Measurements from ENCODE around the gene NEMP1. TPM values are rescaled to one million over a fixed set of nuclear protein-coding genes. Genes with fewer than 3 reads are reported as not detected.
"Not testable (repeated sequence)": the region's sequence is repeated elsewhere in the genome, so short reads cannot be mapped to it uniquely, and the experiment has no call there.

NEMP1 gene
- total RNA-seq, 6 donors from 2014 or later, result 6.2 to 13.6 (median 10.0) TPM

GRCh38 chr12:57031138-57031725 lies 47.4 kb downstream of the NEMP1 start:
- Histone ChIP-seq H3K9me3 (no peaks in the 10 kb centered on the region), H3K36me3 (no peaks in the 10 kb centered on the region), H3K27me3 (no peaks in the 10 kb centered on the region), H3K4me1 (no peaks in the 10 kb centered on the region), H3K27ac (no peak overlapping the region), H3K4me3 (no peak overlapping the region)
- TF ChIP-seq POLR2AphosphoS5 (IDR thresholded peaks at IDR 0.05) (no peak), CTCF (IDR thresholded peaks at IDR 0.05) (no peak), POLR2A (IDR thresholded peaks at IDR 0.05) (no peak), EP300 (IDR thresholded peaks at IDR 0.05) (no peak)
- DNase-seq, result peak in 1 of 2 donors; percentile 32
- 15 to 25% methylated on average over 2 of the region's 2 CpGs for WGBS, 2 donors
- peak in 1 of 2 donors; percentile 37 for ATAC-seq (ENCODE audit: low FRiP score in 2 of 2)

GRCh38 chr12:57029457-57029856 lies 49.1 kb downstream of the NEMP1 start:
- H3K27me3 ChIP-seq, result no peaks in the 10 kb centered on the region
- H3K4me1 ChIP-seq, result no peaks in the 10 kb centered on the region
- no peak for DNase-seq
- H3K9me3 ChIP-seq, result no peaks in the 10 kb centered on the region
- no peak overlapping the region for H3K27ac ChIP-seq
- H3K4me3 ChIP-seq, result no peak overlapping the region
- 96 to 99% methylated on average over 7 of the region's 7 CpGs for WGBS, 2 donors
- TF ChIP-seq POLR2A (IDR thresholded peaks at IDR 0.05), result no peak
- no peaks in the 10 kb centered on the region for H3K36me3 ChIP-seq
- ATAC-seq (ENCODE audit: low FRiP score in 2 of 2), result no peak

GRCh38 chr12:57027805-57028153 lies 50.8 kb downstream of the NEMP1 start:
- H3K27me3 ChIP-seq, result no peaks in the 10 kb centered on the region
- no peaks in the 10 kb centered on the region for H3K9me3 ChIP-seq
- H3K27ac ChIP-seq, result no peak overlapping the region
- no peak for DNase-seq
- no peak overlapping the region for H3K4me3 ChIP-seq
- WGBS, 2 donors, result 65 to 68% methylated on average over 5 of the region's 5 CpGs
- ATAC-seq (ENCODE audit: low FRiP score in 2 of 2), result no peak
- no peak for TF ChIP-seq POLR2AphosphoS5 (IDR thresholded peaks at IDR 0.05)
- no peak for TF ChIP-seq POLR2A (IDR thresholded peaks at IDR 0.05)
- no peak for TF ChIP-seq CTCF (IDR thresholded peaks at IDR 0.05)
- no peak for TF ChIP-seq EP300 (IDR thresholded peaks at IDR 0.05)
- no peaks in the 10 kb centered on the region for H3K36me3 ChIP-seq
- no peaks in the 10 kb centered on the region for H3K4me1 ChIP-seq

- Histone ChIP-seq H3K27me3 (no peaks in the 10 kb centered on the region), H3K27ac (no peak overlapping the region), H3K4me3 (no peak overlapping the region), H3K36me3 (no peaks in the 10 kb centered on the region), H3K4me1 (no peaks in the 10 kb centered on the region), H3K9me3 (no peaks in the 10 kb centered on the region)
- no peak for DNase-seq
- no peak for TF ChIP-seq POLR2AphosphoS5 (IDR thresholded peaks at IDR 0.05)
- no peak for TF ChIP-seq CTCF (IDR thresholded peaks at IDR 0.05)
- TF ChIP-seq POLR2A (IDR thresholded peaks at IDR 0.05), result no peak
- no peak for TF ChIP-seq EP300 (IDR thresholded peaks at IDR 0.05)
- WGBS, 2 donors, result 63 to 69% methylated on average over 11 to 13 of the region's 13 CpGs
- no peak for ATAC-seq (ENCODE audit: low FRiP score in 2 of 2)
Observed at GRCh38 chr12:57027011-57027804, 51.4 kb downstream of the NEMP1 start.

GRCh38 chr12:57025196-57025595 lies 53.4 kb downstream of the NEMP1 start:
- Histone ChIP-seq H3K4me1 (no peaks in the 10 kb centered on the region), H3K36me3 (no peaks in the 10 kb centered on the region), H3K4me3 (no peak overlapping the region), H3K27me3 (no peaks in the 10 kb centered on the region), H3K9me3 (no peaks in the 10 kb centered on the region), H3K27ac (no peak overlapping the region)
- DNase-seq (no peak), ATAC-seq (ENCODE audit: low FRiP score in 2 of 2) (no peak)
- TF ChIP-seq POLR2A (IDR thresholded peaks at IDR 0.05), result no peak
- TF ChIP-seq EP300 (IDR thresholded peaks at IDR 0.05), result no peak
- no peak for TF ChIP-seq POLR2AphosphoS5 (IDR thresholded peaks at IDR 0.05)
- no peak for TF ChIP-seq CTCF (IDR thresholded peaks at IDR 0.05)
- WGBS, 2 donors, result 88 to 89% methylated on average over 2 of the region's 2 CpGs

- H3K9me3 ChIP-seq; H3K36me3 ChIP-seq; H3K27me3 ChIP-seq; ATAC-seq (ENCODE audit: low FRiP score in 2 of 2); H3K4me3 ChIP-seq; H3K4me1 ChIP-seq; DNase-seq; H3K27ac ChIP-seq: not testable (repeated sequence)
- WGBS, 2 donors, result 94 to 97% methylated on average over 5 of the region's 5 CpGs
Observed at GRCh38 chr12:57022324-57022723, 56.3 kb downstream of the NEMP1 start.
